AG04450 (cell line): ENCODE measurements around the gene EXOC6B. TPM values are rescaled to one million over a fixed set of nuclear protein-coding genes. Genes with fewer than 3 reads are reported as not detected.

Experiments used
- CTCF ChIA-PET: fragments of 300-600, 350-600 bp; formaldehyde crosslinking; extraction: SDS; loops from one replicate; lab custom pipeline; 2022; ENCODE audit warnings: antibody characterized with exemption, inconsistent platforms; lab: Charles Lee
- POLR2A ChIA-PET: fragments of 350-600 bp; formaldehyde crosslinking; extraction: SDS; loops from one replicate; lab custom pipeline; 2021; ENCODE audit warnings: antibody characterized with exemption, inconsistent platforms; lab: Yijun Ruan, JAX
- DNase-seq: peaks from one replicate; pipeline ENCODE4 v3.0.0-alpha.2; 2011; ENCODE audit warnings: low read depth, low spot score
- H3K27ac ChIP-seq: one replicate; pipeline ENCODE4 v1.5.1; 2012; ENCODE audit warnings: low read depth, low read length, control low read depth
- H3K27me3 ChIP-seq: one replicate; pipeline ENCODE4 v1.6.0; 2012; ENCODE audit warnings: low read length; ENCODE audit not compliant: control insufficient read depth, insufficient read depth
- H3K4me3 ChIP-seq: 2 replicates; pipeline ENCODE4 v1.5.1; 2011; ENCODE audit warnings: mild to moderate bottlenecking, low read depth, low read length, control low read depth
- H3K9me3 ChIP-seq: 2 replicates; pipeline ENCODE4 v1.5.1; 2012; ENCODE audit warnings: low read length; ENCODE audit not compliant: control insufficient read depth, insufficient read depth
- CTCF ChIP-seq: IDR thresholded peaks from 2 replicates; pipeline ENCODE4 v1.5.1; 2011; ENCODE audit warnings: low read depth, low read length, control low read depth, inconsistent platforms
- polyA plus RNA-seq: library from polyadenylated mRNA; depleted of rRNA; stranded (reverse); fragments of >200 nt; gene quantifications from 2 replicates; pipeline ENCODE4 v1.2.3, GENCODE V29; 2011

Gene EXOC6B
- polyA plus RNA-seq, 1 experiment, result 28.7 TPM

GRCh38 chr2:72340665-72341064 is 485.2 kb downstream of the EXOC6B start:
- CTCF ChIA-PET, result interaction anchor here (1.3 kb wide), 1 partner anchor 15 kb away, joined by 3 read pairs; no protein-coding TSS in a partner anchor
- POLR2A ChIA-PET, result no interaction called here
- no peak for TF ChIP-seq CTCF
- Histone ChIP-seq H3K9me3 (no peaks in the 10 kb centered on the region), H3K4me3 (no peak overlapping the region), H3K27me3 (no peaks in the 10 kb centered on the region), H3K27ac (no peak overlapping the region)
- no peak for DNase-seq

GRCh38 chr2:72338076-72338475 is 487.8 kb downstream of the EXOC6B start:
- ChIA-PET POLR2A (no interaction called here), CTCF (interaction anchor here (1.1 to 3.0 kb wide), 2 partner anchors 11 to 12 kb away, joined by 6 to 11 read pairs; no protein-coding TSS in a partner anchor)
- H3K9me3 ChIP-seq, result no peaks in the 10 kb centered on the region
- no peak for DNase-seq
- no peak overlapping the region for H3K27ac ChIP-seq
- no peaks in the 10 kb centered on the region for H3K27me3 ChIP-seq
- H3K4me3 ChIP-seq, result no peak overlapping the region
- no peak for TF ChIP-seq CTCF

DNA sequence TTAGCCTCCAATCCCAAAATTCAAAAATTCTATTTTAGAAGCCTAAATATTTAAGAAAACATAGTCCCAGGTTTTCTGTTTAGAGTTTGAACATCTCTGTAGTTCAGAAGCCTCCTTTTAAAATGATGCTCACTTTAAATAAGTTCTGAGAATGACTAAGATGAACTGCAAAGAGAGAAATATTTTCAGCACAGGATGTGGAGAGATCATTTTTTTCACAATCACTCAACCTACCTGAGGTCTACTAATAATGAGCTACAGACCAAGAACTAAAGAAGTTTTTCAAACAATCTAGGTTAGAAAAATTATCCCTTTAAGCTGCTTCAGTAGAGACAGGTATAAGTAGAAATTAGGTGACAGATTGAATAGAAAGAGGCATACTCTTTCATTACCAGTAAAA is 493.1 kb downstream of the EXOC6B start:
- TF ChIP-seq CTCF, result no peak
- ChIA-PET POLR2A (no interaction called here), CTCF (interaction anchor here (0.7 to 1.7 kb wide), 3 partner anchors 35 to 247 kb away, joined by 3 to 6 read pairs (median 5); no protein-coding TSS in a partner anchor)
- no peak for DNase-seq
- Histone ChIP-seq H3K27me3 (no peaks in the 10 kb centered on the region), H3K27ac (no peak overlapping the region), H3K9me3 (no peaks in the 10 kb centered on the region), H3K4me3 (no peak overlapping the region)

GRCh38 chr2:72330652-72331051 is 495.2 kb downstream of the EXOC6B start:
- CTCF ChIA-PET, result no interaction called here
- no peak for DNase-seq
- no peaks in the 10 kb centered on the region for H3K9me3 ChIP-seq
- TF ChIP-seq CTCF, result no peak
- no peak overlapping the region for H3K27ac ChIP-seq
- POLR2A ChIA-PET, result no interaction called here
- H3K4me3 ChIP-seq, result no peak overlapping the region
- H3K27me3 ChIP-seq, result no peaks in the 10 kb centered on the region

DNA sequence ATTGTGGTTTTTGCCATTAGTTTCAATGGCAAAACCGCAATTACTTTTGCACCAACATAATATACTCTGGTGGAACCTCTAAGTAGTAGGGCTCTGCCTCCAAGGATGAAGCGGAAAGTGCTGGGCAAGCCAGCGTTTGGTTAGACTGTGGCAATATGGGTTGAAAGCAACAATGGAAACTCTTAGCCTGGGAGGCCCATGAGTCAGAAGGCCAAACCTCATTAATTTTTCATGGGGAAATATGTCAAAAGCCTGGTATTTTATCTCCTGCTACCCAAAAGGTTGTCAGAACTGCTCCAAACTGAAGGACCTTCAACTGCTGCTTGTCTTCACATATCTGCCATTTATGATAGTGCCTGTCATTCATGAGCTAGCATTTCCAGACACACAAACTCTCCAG is 499.1 kb downstream of the EXOC6B start:
- no peak for DNase-seq
- no peak for TF ChIP-seq CTCF
- ChIA-PET POLR2A (no interaction called here), CTCF (interaction anchor here (1.0 to 2.2 kb wide), 3 partner anchors 8 to 36 kb away, joined by 3 to 11 read pairs (median 5); no protein-coding TSS in a partner anchor)
- no peaks in the 10 kb centered on the region for H3K9me3 ChIP-seq
- H3K27me3 ChIP-seq, result no peaks in the 10 kb centered on the region
- no peak overlapping the region for H3K27ac ChIP-seq
- H3K4me3 ChIP-seq, result no peak overlapping the region
